Skeletal muscle cell (primary cell): ENCODE data around the gene EPHB6.

Source experiments
- DNase-seq: peaks from one replicate; pipeline ENCODE4 v3.0.0-alpha.2; 2010; ENCODE audit warnings: low read depth
- H3K4me3 ChIP-seq: 2 replicates; pipeline ENCODE4 v1.5.1; 2011; ENCODE audit warnings: low read depth, mild to moderate bottlenecking, control low read depth, low read length, moderate library complexity

The EPHB6 gene

GRCh38 chr7:142854372-142855113 lies at the start of gene EPHB6:
TSS of gene EPHB6 (plus strand) at chr7:142855076. CDS start at chr7:142863228, 8,152 bp downstream.
- H3K4me3 ChIP-seq = peak within 1 kb of the TSS; percentile 72
- no peak for DNase-seq

GRCh38 chr7:142805350-142806021 lies 49.4 kb upstream of the EPHB6 start:
- no peak overlapping the region for H3K4me3 ChIP-seq
- DNase-seq = no peak

- no peak overlapping the region for H3K4me3 ChIP-seq
- DNase-seq = no peak
Measured at GRCh38 chr7:142806022-142806356, 48.9 kb upstream of the EPHB6 start.

GRCh38 chr7:142806957-142807356 lies 47.9 kb upstream of the EPHB6 start:
- no peak overlapping the region for H3K4me3 ChIP-seq
- no peak for DNase-seq

GRCh38 chr7:142807855-142808460 lies 46.9 kb upstream of the EPHB6 start:
- H3K4me3 ChIP-seq = no peak overlapping the region
- DNase-seq = no peak

- no peak for DNase-seq
- H3K4me3 ChIP-seq = no peak overlapping the region
Measured at GRCh38 chr7:142808461-142808801, 46.4 kb upstream of the EPHB6 start.

- DNase-seq = no peak
Measured at GRCh38 chr7:142808802-142809583, 45.9 kb upstream of the EPHB6 start.

GRCh38 chr7:142809671-142810070 lies 45.2 kb upstream of the EPHB6 start:
- DNase-seq = no peak
- H3K4me3 ChIP-seq = no peak overlapping the region

More at GRCh38 chr7:142808802-142809583, 45.9 kb upstream of the EPHB6 start:
- no peak overlapping the region for H3K4me3 ChIP-seq

GRCh38 chr7:142811154-142811737 lies 43.6 kb upstream of the EPHB6 start:
- no peak for DNase-seq
- no peak overlapping the region for H3K4me3 ChIP-seq

GRCh38 chr7:142812437-142813215 lies 42.2 kb upstream of the EPHB6 start:
- DNase-seq = no peak
- no peak overlapping the region for H3K4me3 ChIP-seq

- peak; percentile 52 for DNase-seq
- no peak overlapping the region for H3K4me3 ChIP-seq
Measured at GRCh38 chr7:142813226-142813625, 41.6 kb upstream of the EPHB6 start.

- H3K4me3 ChIP-seq = no peak overlapping the region
- DNase-seq = no peak
Measured at GRCh38 chr7:142813699-142814098, 41.2 kb upstream of the EPHB6 start.

GRCh38 chr7:142814451-142814850 lies 40.4 kb upstream of the EPHB6 start:
- no peak overlapping the region for H3K4me3 ChIP-seq
- DNase-seq = no peak

GRCh38 chr7:142815134-142815533 lies 39.7 kb upstream of the EPHB6 start:
- DNase-seq = no peak
- H3K4me3 ChIP-seq = no peak overlapping the region

GRCh38 chr7:142817506-142817905 lies 37.4 kb upstream of the EPHB6 start:
- H3K4me3 ChIP-seq = no peak overlapping the region
- no peak for DNase-seq

GRCh38 chr7:142819530-142819929 lies 35.3 kb upstream of the EPHB6 start:
- DNase-seq = no peak
- H3K4me3 ChIP-seq = no peak overlapping the region

GRCh38 chr7:142822714-142823113 lies 32.2 kb upstream of the EPHB6 start:
- no peak overlapping the region for H3K4me3 ChIP-seq
- no peak for DNase-seq

- DNase-seq = no peak
- H3K4me3 ChIP-seq = no peak overlapping the region
Measured at GRCh38 chr7:142827951-142828500, 26.9 kb upstream of the EPHB6 start.

- no peak for DNase-seq
- no peak overlapping the region for H3K4me3 ChIP-seq
Measured at GRCh38 chr7:142832417-142832816, 22.5 kb upstream of the EPHB6 start.
